Measurements from ENCODE around the gene TACC2. TPM values are rescaled to one million over a fixed set of nuclear protein-coding genes. Genes with fewer than 3 reads are reported as not detected.

The TACC2 gene
- total and polyA plus RNA-seq, 2 donors (not counting 3 experiments of a cell fraction or from before 2014, with no cell fraction given): 14.4 to 46.2 TPM

DNA sequence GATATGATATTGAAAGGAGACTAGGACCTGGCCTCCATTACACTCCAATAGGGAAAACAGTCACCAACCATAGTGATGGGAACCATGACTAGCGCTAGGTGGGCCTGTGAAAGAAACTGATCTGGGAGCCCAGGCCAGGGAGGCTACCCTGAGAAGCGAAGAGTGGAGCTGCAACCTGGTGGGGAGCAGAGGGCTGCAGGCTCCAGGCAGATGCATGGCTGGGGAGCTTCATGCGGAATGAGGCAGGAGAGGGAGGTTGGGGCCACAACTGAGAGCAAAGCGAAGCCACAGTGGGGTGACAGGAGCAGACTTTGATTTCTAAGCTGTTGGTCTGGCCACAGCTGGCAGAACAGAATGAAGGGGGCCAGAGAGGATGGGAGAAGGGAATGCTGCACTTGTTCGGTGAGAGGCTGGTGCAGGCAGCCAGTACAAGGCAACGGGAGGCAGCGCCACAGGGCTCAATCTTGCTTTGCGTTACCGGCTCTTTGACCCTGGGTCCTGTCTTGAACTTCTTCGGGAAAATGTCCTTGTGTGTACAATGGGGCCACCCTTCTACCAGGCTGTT, 88.4 kb downstream of the TACC2 start:
- Histone ChIP-seq H4K20me1 (replicated peaks; ENCODE audit: control insufficient read depth, extremely low read depth, insufficient read depth, low read length) (no peaks in the 10 kb centered on the region), H3K79me2 (ENCODE audit: control insufficient read depth, insufficient read depth, low read length) (no peaks in the 10 kb centered on the region), H3K4me2 (ENCODE audit: insufficient read depth, low read length) (no peak overlapping the region), H3K9ac (replicated peaks; ENCODE audit: extremely low read depth, insufficient read depth, low read length) (no peak overlapping the region), H3K4me3 (replicated peaks in 1 of 3; ENCODE audit: insufficient read depth in 1 of 3, low read depth in 1 of 3, low read length in 3 of 3) (no peak overlapping the region), H3K27me3 (ENCODE audit: control insufficient read depth in 2 of 2, insufficient read depth in 2 of 2, low read length in 2 of 2) (peaks cover 0 to 1% of the 10 kb centered on the region in 2 experiments), H3K9me1 (replicated peaks; ENCODE audit: control insufficient read depth, extremely low read depth, insufficient read depth, low read length) (no peaks in the 10 kb centered on the region), H2AFZ (ENCODE audit: low read depth, low read length) (no peak overlapping the region), H3K9me3 (replicated peaks; ENCODE audit: control insufficient read depth, insufficient read depth, low read length) (no peaks in the 10 kb centered on the region), H3K36me3 (ENCODE audit: control insufficient read depth in 2 of 2, extremely low read depth in 1 of 2, insufficient read depth in 2 of 2, low read length in 2 of 2) (no peaks in the 10 kb centered on the region), H3K27ac (ENCODE audit: insufficient read depth, low read depth, low read length) (no peak overlapping the region), H3K4me1 (ENCODE audit: control insufficient read depth, extremely low read depth, insufficient read depth, low read length) (no peaks in the 10 kb centered on the region)
- BruUV-seq (replicated peaks): no TSS peak
- TF ChIP-seq FOS (IDR thresholded peaks at IDR 0.05; ENCODE audit: borderline replicate concordance, insufficient read depth, low read length) (no peak), EZH2 (IDR thresholded peaks at IDR 0.05; ENCODE audit: borderline replicate concordance, low read depth, low read length, severe bottlenecking) (no peak), POLR2AphosphoS5 (IDR thresholded peaks at IDR 0.05; ENCODE audit: insufficient read depth, low read depth, low read length) (no peak), MYC (IDR thresholded peaks at IDR 0.05; ENCODE audit: low read depth, low read length) (no peak), POLR2A (IDR thresholded peaks at IDR 0.05; ENCODE audit: low read depth, low read length) (no peak), GATA2 (IDR thresholded peaks at IDR 0.05; ENCODE audit: insufficient read depth, insufficient read length, low read depth, low read length) (no peak), JUN (IDR thresholded peaks at IDR 0.05; ENCODE audit: borderline replicate concordance, insufficient read depth, insufficient read length, low read depth) (no peak)
- TF ChIP-seq, protein P1, sequence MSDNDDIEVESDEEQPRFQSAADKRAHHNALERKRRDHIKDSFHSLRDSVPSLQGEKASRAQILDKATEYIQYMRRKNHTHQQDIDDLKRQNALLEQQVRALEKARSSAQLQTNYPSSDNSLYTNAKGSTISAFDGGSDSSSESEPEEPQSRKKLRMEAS (IDR thresholded peaks at IDR 0.05; ENCODE audit: insufficient read depth, insufficient read length): no peak
- TF ChIP-seq, protein P2, sequence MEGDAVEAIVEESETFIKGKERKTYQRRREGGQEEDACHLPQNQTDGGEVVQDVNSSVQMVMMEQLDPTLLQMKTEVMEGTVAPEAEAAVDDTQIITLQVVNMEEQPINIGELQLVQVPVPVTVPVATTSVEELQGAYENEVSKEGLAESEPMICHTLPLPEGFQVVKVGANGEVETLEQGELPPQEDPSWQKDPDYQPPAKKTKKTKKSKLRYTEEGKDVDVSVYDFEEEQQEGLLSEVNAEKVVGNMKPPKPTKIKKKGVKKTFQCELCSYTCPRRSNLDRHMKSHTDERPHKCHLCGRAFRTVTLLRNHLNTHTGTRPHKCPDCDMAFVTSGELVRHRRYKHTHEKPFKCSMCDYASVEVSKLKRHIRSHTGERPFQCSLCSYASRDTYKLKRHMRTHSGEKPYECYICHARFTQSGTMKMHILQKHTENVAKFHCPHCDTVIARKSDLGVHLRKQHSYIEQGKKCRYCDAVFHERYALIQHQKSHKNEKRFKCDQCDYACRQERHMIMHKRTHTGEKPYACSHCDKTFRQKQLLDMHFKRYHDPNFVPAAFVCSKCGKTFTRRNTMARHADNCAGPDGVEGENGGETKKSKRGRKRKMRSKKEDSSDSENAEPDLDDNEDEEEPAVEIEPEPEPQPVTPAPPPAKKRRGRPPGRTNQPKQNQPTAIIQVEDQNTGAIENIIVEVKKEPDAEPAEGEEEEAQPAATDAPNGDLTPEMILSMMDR (IDR thresholded peaks at IDR 0.05; ENCODE audit: extremely low read depth in 1 of 2, insufficient read depth in 1 of 2, low read depth in 1 of 2, low read length in 2 of 2): no peak
- FAIRE-seq (no peak), DNase-seq (ENCODE audit: low read depth, low spot score) (no peak)
- ChIA-PET POLR2A (no interaction called here), CTCF (interaction anchor here (0.6 kb wide), 1 partner anchor 42 kb away, joined by 4 read pairs; no protein-coding TSS in a partner anchor)
- intact Hi-C loops (cut with micrococcal nuclease): no loop called here
- dilution Hi-C loops (cut with MboI; ENCODE audit: extremely low pct_ligation_motif_present, low sequenced_read_pairs): no loop called here
